ENCODE data around the gene TK1.

TK1 gene

GRCh38 chr17:78231991-78232858 lies 45.4 kb upstream of the TK1 start:
- H3K4me3 ChIP-seq: peak overlapping the region; percentile 39
- no peak overlapping the region for H3K27ac ChIP-seq
- no peak for DNase-seq (ENCODE audit: low spot score)
- no peak for TF ChIP-seq CTCF (IDR thresholded peaks at IDR 0.05)

- no peak within 1 kb of the TSS for H3K27ac ChIP-seq
- TF ChIP-seq CTCF (IDR thresholded peaks at IDR 0.05): no peak
- no peak for DNase-seq (ENCODE audit: low spot score)
- peak within 1 kb of the TSS; percentile 39 for H3K4me3 ChIP-seq
Measured at GRCh38 chr17:78230996-78231935, 44.4 kb upstream of the TK1 start, which contains the start of gene TMEM235. TMEM235 (plus strand) TSS chr17:78231631; CDS start chr17:78232024, 393 bp downstream.

- Histone ChIP-seq H3K27ac (no peak overlapping the region), H3K4me3 (no peak overlapping the region)
- DNase-seq (ENCODE audit: low spot score): no peak
- TF ChIP-seq CTCF (IDR thresholded peaks at IDR 0.05): no peak
Measured at GRCh38 chr17:78230252-78230962, 43.6 kb upstream of the TK1 start.

GRCh38 chr17:78228176-78228575 lies 41.3 kb upstream of the TK1 start:
- no peak for DNase-seq (ENCODE audit: low spot score)
- no peak overlapping the region for H3K27ac ChIP-seq
- no peak overlapping the region for H3K4me3 ChIP-seq
- TF ChIP-seq CTCF (IDR thresholded peaks at IDR 0.05): no peak

- TF ChIP-seq CTCF (IDR thresholded peaks at IDR 0.05): no peak
- Histone ChIP-seq H3K27ac (no peak overlapping the region), H3K4me3 (no peak overlapping the region)
- no peak for DNase-seq (ENCODE audit: low spot score)
Measured at GRCh38 chr17:78227455-78227916, 40.6 kb upstream of the TK1 start.

- DNase-seq (ENCODE audit: low spot score): no peak
- no peak overlapping the region for H3K4me3 ChIP-seq
- no peak for TF ChIP-seq CTCF (IDR thresholded peaks at IDR 0.05)
- no peak overlapping the region for H3K27ac ChIP-seq
Measured at GRCh38 chr17:78226759-78227454, 40.1 kb upstream of the TK1 start.

Data from coronary artery (tissue), 2 donors.